ENCODE results near the gene FAM89A.

DNA sequence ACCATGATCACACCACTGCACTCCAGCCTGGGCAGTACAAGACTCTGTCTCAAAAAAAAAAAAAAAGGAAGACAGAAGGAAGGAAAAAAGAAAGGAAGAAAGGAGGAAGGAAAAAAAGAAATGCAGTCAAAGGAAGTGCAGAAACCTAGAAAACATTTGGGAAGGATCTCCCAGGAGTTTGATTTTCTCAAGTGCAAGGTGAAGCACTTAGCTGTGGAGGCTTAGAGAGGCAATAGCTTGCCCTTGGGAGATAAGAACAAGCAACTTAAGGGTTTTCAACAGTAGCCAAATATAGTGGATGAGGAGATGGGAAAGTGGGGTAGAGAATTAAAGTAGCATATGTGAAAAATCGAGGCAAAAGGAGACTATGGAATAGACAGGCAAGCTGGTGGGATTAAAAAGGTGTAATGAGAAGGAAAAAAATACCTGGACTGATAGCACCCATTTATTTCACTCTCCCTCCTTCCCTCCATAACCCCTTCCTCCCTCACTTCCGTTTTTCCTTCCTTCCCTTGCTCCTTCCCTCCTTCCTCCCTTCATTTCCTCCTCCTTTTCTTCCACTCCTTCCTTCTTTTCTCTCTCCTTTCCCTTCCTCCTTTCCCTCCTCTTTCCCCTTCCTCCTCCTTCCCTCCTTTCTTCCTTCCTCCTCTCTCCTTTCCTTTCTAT, 6.8 kb upstream of the FAM89A start:
- no peak for TF ChIP-seq CTCF (IDR thresholded peaks at IDR 0.05)
- no peak for TF ChIP-seq POLR2A (IDR thresholded peaks at IDR 0.05)
